Activated T-cell treated with anti-CD3 and anti-CD28 coated beads, Interleukin-2, amount 50 U/mL, for 4 hours (primary cell): Measurements from ENCODE around the gene HDAC9. TPM values are rescaled to one million over a fixed set of nuclear protein-coding genes. Genes with fewer than 3 reads are reported as not detected.

Experiments
- ATAC-seq, 2 donors: fragments of 200-7000 bp; cut with Tn5 transposase; one replicate each; pipeline ENCODE4 v1.10.0; 2021
- DNase-seq: peaks from one replicate; pipeline ENCODE4 v3.0.0-alpha.2; 2020
- H3K27me3 Mint-ChIP-seq: one replicate; pipeline ENCODE4 v1.8.0; 2021; ENCODE audit warnings: low read depth, mixed read lengths
- H3K36me3 Mint-ChIP-seq: one replicate; pipeline ENCODE4 v1.8.0; 2022; ENCODE audit warnings: mixed read lengths; ENCODE audit not compliant: insufficient read depth
- H3K4me1 Mint-ChIP-seq: one replicate; pipeline ENCODE4 v1.8.0; 2021; ENCODE audit warnings: low read depth, mixed read lengths
- H3K4me3 Mint-ChIP-seq: one replicate; pipeline ENCODE4 v1.8.0; 2021; ENCODE audit warnings: mild to moderate bottlenecking, moderate library complexity, mixed read lengths
- H3K9me3 Mint-ChIP-seq: one replicate; pipeline ENCODE4 v1.8.0; 2021; ENCODE audit warnings: mixed read lengths
- total RNA-seq, 3 donors: library from RNA; stranded (reverse); gene quantifications; one replicate each; pipeline ENCODE4 v1.2.1, GENCODE V29; 2021

The HDAC9 gene
- total RNA-seq, 3 donors from 2014 or later: 0.40 to 3.0 (median 0.74) TPM

DNA sequence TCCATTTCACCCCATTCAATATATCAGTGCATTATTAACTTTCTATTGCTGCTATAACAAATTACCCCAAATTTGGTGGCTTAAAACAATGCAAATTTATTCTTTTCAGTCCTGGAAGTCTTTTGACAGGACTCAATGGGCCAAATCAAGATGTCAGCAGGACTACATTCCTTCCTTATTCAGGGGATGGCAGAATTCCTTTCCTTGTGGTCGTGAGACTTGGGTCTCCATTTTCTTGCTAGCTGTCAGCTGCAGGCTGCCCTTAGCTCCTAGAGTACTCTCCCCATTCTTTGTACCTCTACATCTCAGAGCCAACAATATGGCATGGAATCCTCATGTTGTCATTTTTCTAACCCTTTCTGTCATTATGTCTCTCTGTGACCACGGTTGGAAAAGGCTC, 310.6 kb downstream of the HDAC9 start:
- no peaks in the 10 kb centered on the region for H3K36me3 Mint-ChIP-seq
- H3K4me1 Mint-ChIP-seq: no peaks in the 10 kb centered on the region
- DNase-seq: no peak
- no peaks in the 10 kb centered on the region for H3K27me3 Mint-ChIP-seq
- no peak for ATAC-seq
- peaks cover 5% of the 10 kb centered on the region for H3K9me3 Mint-ChIP-seq
- no peak overlapping the region for H3K4me3 Mint-ChIP-seq

DNA sequence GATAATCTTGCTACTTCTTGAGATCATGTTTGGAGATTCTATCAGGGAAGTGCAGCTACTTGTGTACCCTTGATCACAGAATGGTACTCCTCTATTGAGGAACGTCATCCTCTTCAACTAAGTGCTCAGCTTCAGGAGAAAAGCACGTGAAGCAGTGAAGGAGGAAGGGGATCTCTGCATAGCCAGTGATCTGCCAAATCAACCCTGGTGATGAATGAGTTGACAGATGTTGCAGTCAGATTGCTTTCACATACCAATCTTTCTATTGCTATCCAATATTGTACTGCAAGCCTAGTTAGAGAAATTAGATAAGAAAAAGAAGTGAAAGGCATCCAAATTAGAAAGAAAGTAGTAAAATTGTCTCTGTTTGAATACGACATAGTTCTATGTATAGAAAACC, 312.5 kb downstream of the HDAC9 start:
- Mint-ChIP-seq H3K4me1 (no peaks in the 10 kb centered on the region), H3K36me3 (no peaks in the 10 kb centered on the region), H3K4me3 (no peak overlapping the region), H3K27me3 (no peaks in the 10 kb centered on the region), H3K9me3 (peaks cover 12% of the 10 kb centered on the region)
- DNase-seq: no peak
- ATAC-seq: no peak

- no peak overlapping the region for H3K4me3 Mint-ChIP-seq
- H3K4me1 Mint-ChIP-seq: no peaks in the 10 kb centered on the region
- H3K9me3 Mint-ChIP-seq: peaks cover 11% of the 10 kb centered on the region
- no peaks in the 10 kb centered on the region for H3K27me3 Mint-ChIP-seq
- ATAC-seq (no peak), DNase-seq (no peak)
- H3K36me3 Mint-ChIP-seq: no peaks in the 10 kb centered on the region
These were observed 319.9 kb downstream of the HDAC9 start for GRCh38 chr7:18815261-18815960.

- Mint-ChIP-seq H3K4me1 (no peaks in the 10 kb centered on the region), H3K36me3 (no peaks in the 10 kb centered on the region), H3K27me3 (no peaks in the 10 kb centered on the region), H3K4me3 (no peak overlapping the region), H3K9me3 (no peaks in the 10 kb centered on the region)
- ATAC-seq: no peak
- DNase-seq: no peak
These were observed 325.4 kb downstream of the HDAC9 start for GRCh38 chr7:18820981-18821380.

DNA sequence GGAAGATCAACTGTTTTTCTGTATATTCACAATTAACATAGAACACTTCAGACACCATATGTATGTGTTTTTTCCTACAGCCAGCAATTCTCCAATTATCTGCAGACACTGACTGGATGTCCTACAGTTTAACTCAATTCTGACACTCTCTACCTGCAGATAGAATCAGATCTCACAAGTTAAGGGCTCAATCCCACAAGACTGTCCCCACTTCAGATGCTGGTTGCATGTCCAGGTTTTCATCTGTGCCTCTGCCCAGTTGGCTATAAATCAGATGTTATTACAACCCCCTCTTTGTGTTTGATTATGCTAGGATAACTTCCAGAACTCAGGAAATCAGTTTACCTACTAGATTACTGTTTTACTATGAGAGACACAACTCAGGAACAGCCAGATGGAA, 326.0 kb downstream of the HDAC9 start:
- Mint-ChIP-seq H3K27me3 (no peaks in the 10 kb centered on the region), H3K4me1 (no peaks in the 10 kb centered on the region)
- no peak for ATAC-seq

GRCh38 chr7:18824157-18824556, 328.6 kb downstream of the HDAC9 start:
- DNase-seq: no peak
- Mint-ChIP-seq H3K4me1 (no peaks in the 10 kb centered on the region), H3K4me3 (no peak overlapping the region), H3K27me3 (no peaks in the 10 kb centered on the region), H3K9me3 (no peaks in the 10 kb centered on the region), H3K36me3 (no peaks in the 10 kb centered on the region)
- no peak for ATAC-seq

More for the DNA sequence above, 326.0 kb downstream of the HDAC9 start:
- H3K4me3 Mint-ChIP-seq: no peak overlapping the region
- H3K9me3 Mint-ChIP-seq: no peaks in the 10 kb centered on the region
- H3K36me3 Mint-ChIP-seq: no peaks in the 10 kb centered on the region
- DNase-seq: no peak

DNA sequence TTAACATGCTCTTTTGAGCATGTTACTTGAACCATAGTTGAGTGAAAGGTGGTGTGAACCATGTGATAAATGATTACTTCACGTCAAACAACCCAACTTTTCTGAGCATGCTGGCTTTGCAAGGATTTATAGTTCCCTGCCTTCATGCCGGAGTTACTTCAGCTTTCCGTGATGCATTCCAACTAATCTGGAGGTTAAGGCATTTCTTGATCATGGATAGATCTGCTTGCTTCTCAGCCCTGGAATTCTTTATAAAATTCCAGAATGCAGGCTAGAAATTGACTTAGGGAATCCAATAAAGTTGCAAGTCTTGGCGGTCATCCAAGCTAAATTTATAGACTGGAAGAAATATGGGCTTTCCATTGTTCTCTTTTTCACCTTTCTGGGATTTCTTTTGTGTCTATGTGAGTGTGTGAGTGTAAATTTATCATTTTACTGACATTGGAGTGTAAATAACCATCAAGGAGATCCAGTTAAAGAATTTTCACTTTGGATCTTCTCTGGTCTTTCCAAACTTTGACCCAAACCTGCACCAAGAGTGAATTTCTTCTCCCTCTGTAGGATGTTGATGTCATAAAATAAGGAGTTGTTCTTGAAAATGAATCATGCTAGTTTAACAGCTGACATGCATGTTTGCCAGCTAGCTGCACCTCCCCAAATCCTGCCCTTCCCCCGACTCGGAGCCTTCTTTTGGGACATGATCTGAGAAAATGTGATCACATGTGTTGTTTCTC, 332.9 kb downstream of the HDAC9 start:
- H3K4me1 Mint-ChIP-seq: no peaks in the 10 kb centered on the region
- H3K4me3 Mint-ChIP-seq: no peak overlapping the region
- DNase-seq (no peak), ATAC-seq (no peak)
- no peaks in the 10 kb centered on the region for H3K36me3 Mint-ChIP-seq
- H3K27me3 Mint-ChIP-seq: no peaks in the 10 kb centered on the region
- no peaks in the 10 kb centered on the region for H3K9me3 Mint-ChIP-seq

DNA sequence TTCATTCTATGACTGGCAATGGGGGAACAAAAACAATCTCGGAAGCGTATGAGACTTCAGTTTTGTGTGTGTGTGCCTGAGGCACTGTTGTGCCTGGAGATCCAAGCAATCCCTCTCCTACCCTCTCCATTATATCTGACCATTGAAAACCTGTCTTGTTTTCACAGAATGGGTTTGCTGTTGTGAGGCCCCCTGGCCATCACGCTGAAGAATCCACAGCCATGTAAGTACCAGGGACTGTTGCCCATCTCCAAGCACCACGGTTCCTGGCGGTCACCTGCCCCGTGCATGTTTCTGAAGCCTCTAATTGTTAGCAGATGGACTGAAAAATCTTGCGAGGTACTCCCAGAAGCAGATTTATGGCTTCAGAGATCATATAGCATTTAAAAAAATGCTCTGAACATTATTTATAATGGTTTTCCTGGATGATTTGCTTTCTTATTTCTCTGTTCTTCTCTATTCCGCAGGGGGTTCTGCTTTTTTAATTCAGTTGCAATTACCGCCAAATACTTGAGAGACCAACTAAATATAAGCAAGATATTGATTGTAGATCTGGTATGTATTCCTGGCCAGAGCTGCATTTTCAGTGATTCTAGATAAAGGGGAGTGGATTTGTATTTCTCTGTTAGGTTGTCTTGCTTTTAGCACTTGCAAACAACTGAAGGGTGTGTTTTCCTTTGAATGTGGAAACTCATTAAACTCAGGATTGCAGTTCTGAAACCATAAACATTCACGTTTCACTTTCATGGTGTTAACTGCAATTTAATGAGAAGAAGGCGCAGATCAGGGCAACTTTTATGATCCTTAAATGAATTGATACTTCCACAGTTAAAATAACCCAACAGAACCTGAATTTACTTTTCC, 333.7 kb downstream of the HDAC9 start:
- H3K4me3 Mint-ChIP-seq: no peak overlapping the region
- H3K36me3 Mint-ChIP-seq: no peaks in the 10 kb centered on the region
- H3K27me3 Mint-ChIP-seq: no peaks in the 10 kb centered on the region
- DNase-seq (no peak), ATAC-seq (no peak)
- no peaks in the 10 kb centered on the region for H3K4me1 Mint-ChIP-seq
- H3K9me3 Mint-ChIP-seq: no peaks in the 10 kb centered on the region

- no peaks in the 10 kb centered on the region for H3K4me1 Mint-ChIP-seq
- H3K36me3 Mint-ChIP-seq: no peaks in the 10 kb centered on the region
- no peaks in the 10 kb centered on the region for H3K9me3 Mint-ChIP-seq
- H3K27me3 Mint-ChIP-seq: no peaks in the 10 kb centered on the region
- no peak overlapping the region for H3K4me3 Mint-ChIP-seq
- DNase-seq (no peak), ATAC-seq (no peak)
These were observed 334.3 kb downstream of the HDAC9 start for GRCh38 chr7:18829858-18830285.

GRCh38 chr7:18831419-18831818, 335.9 kb downstream of the HDAC9 start:
- no peaks in the 10 kb centered on the region for H3K36me3 Mint-ChIP-seq
- no peaks in the 10 kb centered on the region for H3K4me1 Mint-ChIP-seq
- no peak overlapping the region for H3K4me3 Mint-ChIP-seq

GRCh38 chr7:18831943-18832342, 336.4 kb downstream of the HDAC9 start:
- no peak for DNase-seq
- Mint-ChIP-seq H3K36me3 (no peaks in the 10 kb centered on the region), H3K4me3 (no peak overlapping the region), H3K9me3 (no peaks in the 10 kb centered on the region), H3K4me1 (no peaks in the 10 kb centered on the region), H3K27me3 (no peaks in the 10 kb centered on the region)
- no peak for ATAC-seq

More at GRCh38 chr7:18831419-18831818, 335.9 kb downstream of the HDAC9 start:
- Mint-ChIP-seq H3K9me3 (no peaks in the 10 kb centered on the region), H3K27me3 (no peaks in the 10 kb centered on the region)
- ATAC-seq: no peak
- no peak for DNase-seq

- no peaks in the 10 kb centered on the region for H3K27me3 Mint-ChIP-seq
- H3K4me3 Mint-ChIP-seq: no peak overlapping the region
- ATAC-seq (no peak), DNase-seq (no peak)
- H3K36me3 Mint-ChIP-seq: no peaks in the 10 kb centered on the region
- peaks cover 3% of the 10 kb centered on the region for H3K9me3 Mint-ChIP-seq
- H3K4me1 Mint-ChIP-seq: no peaks in the 10 kb centered on the region
These were observed 339.0 kb downstream of the HDAC9 start for GRCh38 chr7:18834577-18834976.

DNA sequence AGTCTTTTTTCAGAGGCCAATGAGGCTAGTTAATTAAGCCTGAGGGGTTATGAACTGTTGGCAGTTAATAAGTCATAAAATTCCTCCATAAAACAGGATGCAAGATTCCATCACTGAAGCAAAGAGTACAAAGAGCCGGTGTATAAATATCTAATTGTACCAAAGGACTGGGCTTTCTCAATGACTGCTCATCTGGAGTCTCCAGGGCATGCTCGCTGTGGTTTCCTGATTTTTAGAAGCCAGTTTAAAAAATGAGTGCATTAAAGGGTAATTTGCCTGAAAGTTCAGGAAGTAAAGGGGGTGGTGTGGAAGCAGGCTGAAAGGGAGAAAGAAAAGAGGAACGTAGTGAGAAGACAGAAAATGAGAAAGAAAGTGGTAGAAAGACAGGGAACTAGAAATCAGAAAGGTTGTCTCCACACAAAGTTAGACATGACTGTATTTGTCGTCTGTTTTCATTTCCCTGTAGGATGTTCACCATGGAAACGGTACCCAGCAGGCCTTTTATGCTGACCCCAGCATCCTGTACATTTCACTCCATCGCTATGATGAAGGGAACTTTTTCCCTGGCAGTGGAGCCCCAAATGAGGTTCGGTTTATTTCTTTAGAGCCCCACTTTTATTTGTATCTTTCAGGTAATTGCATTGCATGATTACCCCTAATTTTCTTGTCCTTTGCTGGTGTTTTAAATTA, 339.6 kb downstream of the HDAC9 start:
- DNase-seq (no peak), ATAC-seq (no peak)
- H3K4me1 Mint-ChIP-seq: no peaks in the 10 kb centered on the region
- H3K4me3 Mint-ChIP-seq: no peak overlapping the region
- no peaks in the 10 kb centered on the region for H3K36me3 Mint-ChIP-seq
- peaks cover 3% of the 10 kb centered on the region for H3K9me3 Mint-ChIP-seq
- no peaks in the 10 kb centered on the region for H3K27me3 Mint-ChIP-seq

- Mint-ChIP-seq H3K27me3 (no peaks in the 10 kb centered on the region), H3K36me3 (no peaks in the 10 kb centered on the region), H3K9me3 (peaks cover 5% of the 10 kb centered on the region), H3K4me3 (no peak overlapping the region), H3K4me1 (no peaks in the 10 kb centered on the region)
- DNase-seq (no peak), ATAC-seq (no peak)
These were observed 348.4 kb downstream of the HDAC9 start for GRCh38 chr7:18843979-18844378.
